G401 (cell line): ENCODE data around the gene HYAL4. TPM values are rescaled to one million over a fixed set of nuclear protein-coding genes. Genes with fewer than 3 reads are reported as not detected.
"Not testable (repeated sequence)": the region's sequence is repeated elsewhere in the genome, so short reads cannot be mapped to it uniquely, and the experiment has no call there.

Source experiments
- DNase-seq: peaks from one replicate; pipeline ENCODE4 v3.0.0-alpha.2; 2015; ENCODE audit warnings: low spot score
- in situ Hi-C: cut with HindIII; loops from 2 replicates; pipeline ENCODE4 v1.10.0; 2016; ENCODE audit warnings: low sequenced_read_pairs, mixed read lengths
- total RNA-seq: library from RNA; depleted of rRNA; stranded (reverse); fragments of >200 nt; shearing (Covaris generic); gene quantifications from 2 replicates; pipeline ENCODE4 v1.2.3, GENCODE V29; 2014

HYAL4 gene
- total RNA-seq, 1 experiment from 2014 or later: not detected

GRCh38 chr7:123845823-123846216 is 851 bp downstream of the HYAL4 start:
- in situ Hi-C loops: no loop called here
- DNase-seq: no peak

- in situ Hi-C loops: no loop called here
- DNase-seq: no peak
Observed at GRCh38 chr7:123846217-123846891, 1.4 kb downstream of the HYAL4 start.

GRCh38 chr7:123847868-123848267 is 2.9 kb downstream of the HYAL4 start:
- in situ Hi-C loops: no loop called here
- DNase-seq: no peak

GRCh38 chr7:123849855-123850254 is 4.9 kb downstream of the HYAL4 start:
- no peak for DNase-seq
- in situ Hi-C loops: no loop called here

GRCh38 chr7:123851404-123851803 is 6.4 kb downstream of the HYAL4 start:
- DNase-seq, in situ Hi-C loops: not testable (repeated sequence)

- in situ Hi-C loops, DNase-seq: not testable (repeated sequence)
Observed at GRCh38 chr7:123854291-123854690, 9.3 kb downstream of the HYAL4 start.

- in situ Hi-C loops, DNase-seq: not testable (repeated sequence)
Observed at GRCh38 chr7:123856428-123856827, 11.5 kb downstream of the HYAL4 start.

- DNase-seq: no peak
- in situ Hi-C loops: no loop called here
Observed at GRCh38 chr7:123860848-123861247, 15.9 kb downstream of the HYAL4 start.

GRCh38 chr7:123862775-123863174 is 17.8 kb downstream of the HYAL4 start:
- no peak for DNase-seq
- in situ Hi-C loops: no loop called here

GRCh38 chr7:123863461-123863860 is 18.5 kb downstream of the HYAL4 start:
- no peak for DNase-seq
- in situ Hi-C loops: no loop called here

- in situ Hi-C loops: no loop called here
- no peak for DNase-seq
Observed at GRCh38 chr7:123864012-123864411, 19.0 kb downstream of the HYAL4 start.

- DNase-seq: no peak
- in situ Hi-C loops: no loop called here
Observed at GRCh38 chr7:123864436-123864835, 19.5 kb downstream of the HYAL4 start.

- in situ Hi-C loops: no loop called here
- DNase-seq: no peak
Observed at GRCh38 chr7:123864966-123865365, 20.0 kb downstream of the HYAL4 start.

- in situ Hi-C loops: no loop called here
- peak; percentile 66 for DNase-seq
Observed at GRCh38 chr7:123865517-123866117, 20.6 kb downstream of the HYAL4 start.

GRCh38 chr7:123867225-123867624 is 22.3 kb downstream of the HYAL4 start:
- no peak for DNase-seq
- in situ Hi-C loops: no loop called here

GRCh38 chr7:123871998-123872867 is 27.3 kb downstream of the HYAL4 start:
- in situ Hi-C loops: no loop called here
- peak; percentile 41 for DNase-seq

GRCh38 chr7:123872908-123873307 is 27.9 kb downstream of the HYAL4 start:
- in situ Hi-C loops: no loop called here
- no peak for DNase-seq

- DNase-seq: no peak
- in situ Hi-C loops: no loop called here
Observed at GRCh38 chr7:123876557-123877256, 31.7 kb downstream of the HYAL4 start.

GRCh38 chr7:123879628-123880027 is 34.7 kb downstream of the HYAL4 start:
- in situ Hi-C loops: no loop called here
- DNase-seq: no peak

GRCh38 chr7:123881300-123881699 is 36.3 kb downstream of the HYAL4 start:
- DNase-seq: no peak
- in situ Hi-C loops: no loop called here
